Kidney tubule cell (primary cell): Measurements from ENCODE around the gene CDK12.

ENCODE experiments used
- DNase-seq: peaks from one replicate; pipeline ENCODE4 v3.0.0-alpha.2; 2018; ENCODE audit warnings: low spot score

CDK12 gene

GRCh38 chr17:39582658-39583057, 121.4 kb downstream of the CDK12 start:
- DNase-seq = no peak
